OCI-LY3 (cell line): ENCODE measurements around the gene ZSCAN5A.
"Not testable (repeated sequence)": the region's sequence is repeated elsewhere in the genome, so short reads cannot be mapped to it uniquely, and the experiment has no call there.

Experiments used
- H2AFZ ChIP-seq: fragments of 200-600, 300-600 bp; shearing (Covaris generic); 2 replicates; pipeline ENCODE4 v1.6.0; 2014; ENCODE audit warnings: antibody characterized with exemption, low read depth, low read length
- H3K27ac ChIP-seq: fragments of 200-600, 300-600 bp; sonication (generic); 2 replicates; pipeline ENCODE4 v1.5.1; 2014; ENCODE audit warnings: mild to moderate bottlenecking, low read length, moderate library complexity, mixed read lengths
- H3K27me3 ChIP-seq: fragments of 200-600, 300-600 bp; sonication (generic); 2 replicates; pipeline ENCODE4 v1.6.1; 2014; ENCODE audit warnings: low read depth, low read length, mixed read lengths
- H3K36me3 ChIP-seq: fragments of 200-600, 300-600 bp; sonication (generic); replicated peaks from 2 replicates; pipeline ENCODE3; 2014; ENCODE audit warnings: low read depth, low read length, mixed read lengths
- H3K4me1 ChIP-seq: fragments of 300-600, 200-600 bp; sonication (generic); 2 replicates; pipeline ENCODE4 v1.6.1; 2014; ENCODE audit warnings: low read length, mixed read lengths
- H3K4me2 ChIP-seq: fragments of 200-600, 300-600 bp; sonication (generic); 2 replicates; pipeline ENCODE4 v1.6.1; 2014; ENCODE audit warnings: low read length, mixed read lengths
- H3K4me3 ChIP-seq: fragments of 300-600, 200-600 bp; sonication (generic); 2 replicates; pipeline ENCODE4 v1.5.1; 2014; ENCODE audit warnings: antibody characterized with exemption, mild to moderate bottlenecking, low read length, moderate library complexity
- H3K79me2 ChIP-seq: fragments of 300-600, 200-600 bp; shearing (Covaris generic); 2 replicates; pipeline ENCODE4 v1.6.1; 2014; ENCODE audit warnings: mild to moderate bottlenecking, low read length, mixed read lengths
- H3K9ac ChIP-seq: fragments of 300-600, 200-600 bp; shearing (Covaris generic); 2 replicates; pipeline ENCODE4 v1.6.0; 2014; ENCODE audit warnings: mild to moderate bottlenecking, low read length, moderate library complexity
- H3K9me3 ChIP-seq: fragments of 200-600, 300-600 bp; shearing (Covaris generic); 2 replicates; pipeline ENCODE4 v1.6.1; 2014; ENCODE audit warnings: low read length, mixed read lengths; ENCODE audit not compliant: insufficient read depth
- H4K20me1 ChIP-seq: fragments of 200-600, 300-600 bp; sonication (generic); 2 replicates; pipeline ENCODE4 v1.6.1; 2016; ENCODE audit warnings: low read length, mixed read lengths; ENCODE audit not compliant: insufficient read depth
- CTCF ChIP-seq: fragments of 200-600, 300-600 bp; sonication (generic); IDR thresholded peaks from 2 replicates; pipeline ENCODE4 v1.5.1; 2014; ENCODE audit warnings: antibody characterized with exemption, low read length, low read depth
- EZH2phosphoT487 ChIP-seq: fragments of 200-600 bp; shearing (Covaris generic); IDR thresholded peaks from 2 replicates; pipeline ENCODE4 v1.6.1; 2018; ENCODE audit warnings: antibody characterized with exemption, mixed run types, low read depth

The ZSCAN5A gene

GRCh38 chr19:56176881-56177280, 137.8 kb downstream of the ZSCAN5A start:
- Histone ChIP-seq H3K9me3 (no peaks in the 10 kb centered on the region), H3K79me2 (no peaks in the 10 kb centered on the region), H3K36me3 (no peaks in the 10 kb centered on the region), H2AFZ (no peak overlapping the region), H3K4me3 (no peak overlapping the region), H3K27me3 (0 out of 2 replicates have a peak, but pooled peaks cover 6% of the 10 kb centered on the region), H3K4me1 (peaks cover 2% of the 10 kb centered on the region; the same call in 1 of the 2 replicates), H3K9ac (no peak overlapping the region), H4K20me1 (no peaks in the 10 kb centered on the region), H3K4me2 (no peak overlapping the region), H3K27ac (no peak overlapping the region)
- TF ChIP-seq CTCF (no peak), EZH2phosphoT487 (no peak)

DNA sequence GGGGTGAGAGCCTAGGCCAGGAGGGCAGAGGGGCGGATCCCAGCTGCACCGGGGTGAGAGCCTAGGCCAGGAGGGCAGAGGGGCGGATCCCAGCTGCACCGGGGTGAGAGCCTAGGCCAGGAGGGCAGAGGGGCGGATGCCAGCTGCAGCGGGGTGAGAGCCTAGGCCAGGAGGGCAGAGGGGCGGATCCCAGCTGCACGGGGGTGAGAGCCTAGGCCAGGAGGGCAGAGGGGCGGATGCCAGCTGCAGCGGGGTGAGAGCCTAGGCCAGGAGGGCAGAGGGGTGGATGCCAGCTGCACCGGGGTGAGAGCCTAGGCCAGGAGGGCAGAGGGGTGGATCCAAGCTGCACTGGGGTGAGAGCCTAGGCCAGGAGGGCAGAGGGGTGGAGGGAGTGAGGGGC, 138.3 kb downstream of the ZSCAN5A start:
- not testable (repeated sequence) for H3K9me3 ChIP-seq, H3K36me3 ChIP-seq, H3K27me3 ChIP-seq, H3K79me2 ChIP-seq, H3K4me2 ChIP-seq, H3K27ac ChIP-seq, H3K4me1 ChIP-seq, H3K9ac ChIP-seq, H4K20me1 ChIP-seq, H2AFZ ChIP-seq, H3K4me3 ChIP-seq

DNA sequence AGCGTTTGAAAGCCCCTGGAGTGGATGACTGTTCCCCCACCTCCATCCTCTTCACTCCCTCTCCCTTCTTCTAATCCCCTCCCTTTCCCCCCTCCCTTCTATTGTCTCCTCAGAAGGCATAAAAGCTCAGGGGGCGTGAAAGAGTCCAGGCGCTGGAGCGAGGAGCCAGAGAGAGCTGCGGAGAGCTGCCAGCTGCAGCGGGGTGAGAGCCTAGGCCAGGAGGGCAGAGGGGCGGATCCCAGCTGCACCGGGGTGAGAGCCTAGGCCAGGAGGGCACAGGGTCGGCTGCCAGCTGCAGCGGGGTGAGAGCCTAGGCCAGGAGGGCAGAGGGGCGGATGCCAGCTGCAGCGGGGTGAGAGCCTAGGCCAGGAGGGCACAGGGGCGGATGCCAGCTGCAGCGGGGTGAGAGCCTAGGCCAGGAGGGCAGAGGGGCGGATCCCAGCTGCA, 138.8 kb downstream of the ZSCAN5A start, which contains the start of gene GALP:
Gene GALP, plus strand, starts transcription at position 148 of the 447 bp plus-strand sequence. CDS start 1,101 bp downstream, outside the sequence.
- not testable (repeated sequence) for H3K9ac ChIP-seq, H3K36me3 ChIP-seq, H3K4me1 ChIP-seq, H4K20me1 ChIP-seq, H3K9me3 ChIP-seq, H3K4me3 ChIP-seq, H3K27ac ChIP-seq, H2AFZ ChIP-seq, H3K4me2 ChIP-seq, H3K27me3 ChIP-seq, H3K79me2 ChIP-seq

DNA sequence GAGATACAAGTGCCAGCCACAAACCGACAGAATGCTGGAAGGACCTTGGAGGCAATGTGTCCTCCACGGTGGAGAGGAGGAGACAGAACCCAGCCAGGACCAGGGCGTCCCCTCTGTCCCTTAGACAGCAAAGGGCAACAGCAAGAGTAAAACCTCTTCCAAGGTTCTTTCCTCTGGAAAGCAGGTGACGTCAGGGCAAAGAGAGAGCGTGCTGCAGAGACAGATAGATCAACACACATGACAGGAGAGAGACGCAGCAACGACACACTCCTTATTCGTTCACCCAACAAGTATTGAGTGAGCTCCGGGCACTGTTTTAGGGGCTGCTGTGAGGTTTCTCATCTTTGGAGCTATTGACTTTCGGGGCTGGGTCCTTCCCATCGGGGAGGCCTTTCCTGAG, 140.1 kb downstream of the ZSCAN5A start:
- H3K27ac ChIP-seq, result no peak overlapping the region
- H3K36me3 ChIP-seq, result no peaks in the 10 kb centered on the region
- H4K20me1 ChIP-seq, result no peaks in the 10 kb centered on the region
- no peak overlapping the region for H3K4me3 ChIP-seq
- no peaks in the 10 kb centered on the region for H3K9me3 ChIP-seq
- no peaks in the 10 kb centered on the region for H3K79me2 ChIP-seq
- no peak overlapping the region for H3K9ac ChIP-seq
- H2AFZ ChIP-seq, result no peak overlapping the region
- TF ChIP-seq EZH2phosphoT487 (no peak), CTCF (no peak)
- peaks cover 6% of the 10 kb centered on the region for H3K4me1 ChIP-seq
- H3K4me2 ChIP-seq, result no peak overlapping the region
- H3K27me3 ChIP-seq, result peaks cover 11% of the 10 kb centered on the region; the same call in 1 of the 2 replicates

GRCh38 chr19:56174086-56174485, 140.6 kb downstream of the ZSCAN5A start:
- no peak overlapping the region for H2AFZ ChIP-seq
- peaks cover 11% of the 10 kb centered on the region; the same call in 1 of the 2 replicates for H3K27me3 ChIP-seq
- no peaks in the 10 kb centered on the region for H3K36me3 ChIP-seq
- H3K27ac ChIP-seq, result no peak overlapping the region
- no peaks in the 10 kb centered on the region for H3K79me2 ChIP-seq
- no peaks in the 10 kb centered on the region for H4K20me1 ChIP-seq
- H3K4me2 ChIP-seq, result no peak overlapping the region
- H3K9ac ChIP-seq, result no peak overlapping the region
- H3K4me1 ChIP-seq, result peaks cover 6% of the 10 kb centered on the region
- H3K9me3 ChIP-seq, result no peaks in the 10 kb centered on the region
- no peak for TF ChIP-seq EZH2phosphoT487
- H3K4me3 ChIP-seq, result no peak overlapping the region
